ENCODE data around the gene RUFY3. TPM values are rescaled to one million over a fixed set of nuclear protein-coding genes. Genes with fewer than 3 reads are reported as not detected.

Gene RUFY3
- total and polyA plus RNA-seq, 2 of the 13 experiments (the other 11 are each of a cell fraction or from before 2014, with no cell fraction given) = 17.9 to 25.3 TPM

DNA sequence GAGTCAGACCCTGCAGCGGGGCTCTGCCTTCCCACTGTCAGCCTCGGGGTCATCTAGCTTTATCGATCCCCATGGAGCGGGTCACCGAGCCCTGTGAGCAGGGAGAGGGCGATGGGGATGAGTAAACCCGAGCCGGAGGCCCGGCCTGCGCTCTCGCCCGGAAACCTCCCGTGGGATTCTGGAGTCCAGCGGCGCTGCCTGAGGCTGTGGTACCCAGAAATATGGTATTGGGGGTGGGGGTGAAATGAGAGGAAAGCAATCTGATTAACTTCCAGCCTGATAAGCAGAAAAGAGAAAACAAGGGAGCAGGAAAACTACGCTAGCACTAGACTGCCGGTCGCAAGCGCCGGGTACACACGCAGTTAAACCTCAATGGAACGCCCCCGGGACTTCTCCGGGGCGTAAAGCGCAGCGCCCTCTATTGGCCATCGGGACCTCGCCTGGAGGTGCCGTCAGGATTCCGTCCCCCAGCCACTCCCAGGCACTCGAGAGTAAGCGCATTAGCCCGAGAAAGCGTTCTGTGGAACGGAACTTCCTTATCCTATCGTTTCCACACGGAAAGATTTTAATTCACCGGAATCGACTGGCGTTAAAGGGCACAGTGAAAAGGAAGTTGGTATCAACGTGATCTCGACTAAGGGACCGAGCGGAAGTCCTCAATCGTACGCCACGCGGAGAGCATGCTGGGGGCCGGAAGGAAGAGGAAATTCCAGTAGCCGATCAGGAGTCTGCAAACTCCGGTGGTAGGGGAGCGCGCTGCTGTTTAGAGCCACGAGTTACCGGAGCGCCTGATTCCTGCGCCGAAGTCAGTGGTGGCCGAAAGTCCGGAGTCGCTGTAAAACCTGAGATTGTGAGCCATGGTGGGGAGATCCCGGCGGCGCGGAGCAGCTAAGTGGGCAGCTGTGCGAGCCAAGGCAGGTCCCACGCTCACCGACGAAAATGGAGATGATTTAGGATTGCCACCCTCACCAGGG lies 33.7 kb upstream of the RUFY3 start, which contains the start of gene UTP3 (continued):
- TF ChIP-seq, protein P1, sequence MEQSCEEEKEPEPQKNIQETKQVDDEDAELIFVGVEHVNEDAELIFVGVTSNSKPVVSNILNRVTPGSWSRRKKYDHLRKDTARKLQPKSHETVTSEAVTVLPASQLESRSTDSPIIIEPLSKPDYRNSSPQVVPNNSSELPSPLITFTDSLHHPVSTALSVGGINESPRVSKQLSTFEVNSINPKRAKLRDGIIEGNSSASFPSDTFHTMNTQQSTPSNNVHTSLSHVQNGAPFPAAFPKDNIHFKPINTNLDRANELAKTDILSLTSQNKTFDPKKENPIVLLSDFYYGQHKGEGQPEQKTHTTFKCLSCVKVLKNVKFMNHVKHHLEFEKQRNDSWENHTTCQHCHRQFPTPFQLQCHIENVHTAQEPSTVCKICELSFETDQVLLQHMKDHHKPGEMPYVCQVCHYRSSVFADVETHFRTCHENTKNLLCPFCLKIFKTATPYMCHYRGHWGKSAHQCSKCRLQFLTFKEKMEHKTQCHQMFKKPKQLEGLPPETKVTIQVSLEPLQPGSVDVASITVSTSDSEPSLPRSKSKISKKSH (CRISPR knock-in tag; IDR thresholded peaks at IDR 0.05; ENCODE audit: borderline replicate concordance) = peak; percentile 29; the same call in 1 of the 2 replicates
- TF ChIP-seq, protein P2, sequence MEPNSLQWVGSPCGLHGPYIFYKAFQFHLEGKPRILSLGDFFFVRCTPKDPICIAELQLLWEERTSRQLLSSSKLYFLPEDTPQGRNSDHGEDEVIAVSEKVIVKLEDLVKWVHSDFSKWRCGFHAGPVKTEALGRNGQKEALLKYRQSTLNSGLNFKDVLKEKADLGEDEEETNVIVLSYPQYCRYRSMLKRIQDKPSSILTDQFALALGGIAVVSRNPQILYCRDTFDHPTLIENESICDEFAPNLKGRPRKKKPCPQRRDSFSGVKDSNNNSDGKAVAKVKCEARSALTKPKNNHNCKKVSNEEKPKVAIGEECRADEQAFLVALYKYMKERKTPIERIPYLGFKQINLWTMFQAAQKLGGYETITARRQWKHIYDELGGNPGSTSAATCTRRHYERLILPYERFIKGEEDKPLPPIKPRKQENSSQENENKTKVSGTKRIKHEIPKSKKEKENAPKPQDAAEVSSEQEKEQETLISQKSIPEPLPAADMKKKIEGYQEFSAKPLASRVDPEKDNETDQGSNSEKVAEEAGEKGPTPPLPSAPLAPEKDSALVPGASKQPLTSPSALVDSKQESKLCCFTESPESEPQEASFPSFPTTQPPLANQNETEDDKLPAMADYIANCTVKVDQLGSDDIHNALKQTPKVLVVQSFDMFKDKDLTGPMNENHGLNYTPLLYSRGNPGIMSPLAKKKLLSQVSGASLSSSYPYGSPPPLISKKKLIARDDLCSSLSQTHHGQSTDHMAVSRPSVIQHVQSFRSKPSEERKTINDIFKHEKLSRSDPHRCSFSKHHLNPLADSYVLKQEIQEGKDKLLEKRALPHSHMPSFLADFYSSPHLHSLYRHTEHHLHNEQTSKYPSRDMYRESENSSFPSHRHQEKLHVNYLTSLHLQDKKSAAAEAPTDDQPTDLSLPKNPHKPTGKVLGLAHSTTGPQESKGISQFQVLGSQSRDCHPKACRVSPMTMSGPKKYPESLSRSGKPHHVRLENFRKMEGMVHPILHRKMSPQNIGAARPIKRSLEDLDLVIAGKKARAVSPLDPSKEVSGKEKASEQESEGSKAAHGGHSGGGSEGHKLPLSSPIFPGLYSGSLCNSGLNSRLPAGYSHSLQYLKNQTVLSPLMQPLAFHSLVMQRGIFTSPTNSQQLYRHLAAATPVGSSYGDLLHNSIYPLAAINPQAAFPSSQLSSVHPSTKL (CRISPR knock-in tag; IDR thresholded peaks at IDR 0.05) = peak; percentile 74
- TF ChIP-seq NKX3-1 (CRISPR knock-in tag; IDR thresholded peaks at IDR 0.05) (peak; percentile 86), ZNF724P (CRISPR knock-in tag; IDR thresholded peaks at IDR 0.05; ENCODE audit: borderline replicate concordance) (no peak; the same call in 1 of the 2 replicates), SETDB1 (CRISPR knock-in tag; IDR thresholded peaks at IDR 0.05; ENCODE audit: borderline replicate concordance) (0 out of 2 replicates have a peak, but pooled peaks have one; percentile 72), GPN1 (CRISPR knock-in tag; IDR thresholded peaks at IDR 0.05; ENCODE audit: borderline replicate concordance) (no peak), ZNF619 (CRISPR knock-in tag; IDR thresholded peaks at IDR 0.05) (no peak; the same call in 1 of the 2 replicates), ETV6 (CRISPR knock-in tag; conservative IDR thresholded peaks at IDR 0.05) (peak; percentile 89; the same call in 1 of the 2 replicates), TSC22D2 (CRISPR knock-in tag; IDR thresholded peaks at IDR 0.05; ENCODE audit: borderline replicate concordance) (peak; percentile 79; the same call in 1 of the 2 replicates), ZBTB8A (CRISPR knock-in tag; IDR thresholded peaks at IDR 0.05; ENCODE audit: borderline replicate concordance, low read depth) (no peak; the same call in 1 of the 2 replicates), HMGA1 (CRISPR knock-in tag; conservative IDR thresholded peaks at IDR 0.05) (no peak), ZFX (CRISPR knock-in tag; IDR thresholded peaks at IDR 0.05; ENCODE audit: low read depth) (peak; percentile 86), PITX1 (CRISPR knock-in tag; IDR thresholded peaks at IDR 0.05) (peak; percentile 87), CREB1 (IDR thresholded peaks at IDR 0.05) (peak; percentile 73), CREB1 (CRISPR knock-in tag; IDR thresholded peaks at IDR 0.05) (peak; percentile 94)
- TF ChIP-seq, protein P3, sequence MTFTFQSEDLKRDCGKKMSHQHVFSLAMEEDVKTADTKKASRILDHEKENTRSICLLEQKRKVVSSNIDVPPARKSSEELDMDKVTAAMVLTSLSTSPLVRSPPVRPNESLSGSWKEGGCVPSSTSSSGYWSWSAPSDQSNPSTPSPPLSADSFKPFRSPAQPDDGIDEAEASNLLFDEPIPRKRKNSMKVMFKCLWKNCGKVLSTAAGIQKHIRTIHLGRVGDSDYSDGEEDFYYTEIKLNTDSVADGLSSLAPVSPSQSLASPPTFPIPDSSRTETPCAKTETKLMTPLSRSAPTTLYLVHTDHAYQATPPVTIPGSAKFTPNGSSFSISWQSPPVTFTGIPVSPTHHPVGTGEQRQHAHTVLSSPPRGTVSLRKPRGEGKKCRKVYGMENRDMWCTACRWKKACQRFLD (CRISPR knock-in tag; IDR thresholded peaks at IDR 0.05; ENCODE audit: borderline replicate concordance) = peak; percentile 70
- TF ChIP-seq, protein P4, sequence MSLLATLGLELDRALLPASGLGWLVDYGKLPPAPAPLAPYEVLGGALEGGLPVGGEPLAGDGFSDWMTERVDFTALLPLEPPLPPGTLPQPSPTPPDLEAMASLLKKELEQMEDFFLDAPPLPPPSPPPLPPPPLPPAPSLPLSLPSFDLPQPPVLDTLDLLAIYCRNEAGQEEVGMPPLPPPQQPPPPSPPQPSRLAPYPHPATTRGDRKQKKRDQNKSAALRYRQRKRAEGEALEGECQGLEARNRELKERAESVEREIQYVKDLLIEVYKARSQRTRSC (CRISPR knock-in tag; IDR thresholded peaks at IDR 0.05; ENCODE audit: low read depth) = no peak
- TF ChIP-seq, protein P5, sequence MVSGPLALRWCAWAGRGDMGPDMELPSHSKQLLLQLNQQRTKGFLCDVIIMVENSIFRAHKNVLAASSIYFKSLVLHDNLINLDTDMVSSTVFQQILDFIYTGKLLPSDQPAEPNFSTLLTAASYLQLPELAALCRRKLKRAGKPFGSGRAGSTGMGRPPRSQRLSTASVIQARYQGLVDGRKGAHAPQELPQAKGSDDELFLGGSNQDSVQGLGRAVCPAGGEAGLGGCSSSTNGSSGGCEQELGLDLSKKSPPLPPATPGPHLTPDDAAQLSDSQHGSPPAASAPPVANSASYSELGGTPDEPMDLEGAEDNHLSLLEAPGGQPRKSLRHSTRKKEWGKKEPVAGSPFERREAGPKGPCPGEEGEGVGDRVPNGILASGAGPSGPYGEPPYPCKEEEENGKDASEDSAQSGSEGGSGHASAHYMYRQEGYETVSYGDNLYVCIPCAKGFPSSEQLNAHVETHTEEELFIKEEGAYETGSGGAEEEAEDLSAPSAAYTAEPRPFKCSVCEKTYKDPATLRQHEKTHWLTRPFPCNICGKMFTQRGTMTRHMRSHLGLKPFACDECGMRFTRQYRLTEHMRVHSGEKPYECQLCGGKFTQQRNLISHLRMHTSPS (CRISPR knock-in tag; IDR thresholded peaks at IDR 0.05; ENCODE audit: low read depth) = peak; percentile 45; the same call in 1 of the 2 replicates
